Nephron progenitor cell (in vitro differentiated cells): Measurements from ENCODE around the gene SLC2A10.

Experiments
- DNase-seq: peaks from one replicate; pipeline ENCODE4 v3.0.0; 2021
- H3K27ac Mint-ChIP-seq: 2 replicates; pipeline ENCODE4 v1.8.0; 2021; ENCODE audit warnings: mild to moderate bottlenecking, moderate library complexity, mixed read lengths
- H3K27me3 Mint-ChIP-seq: 2 replicates; pipeline ENCODE4 v1.8.0; 2021; ENCODE audit warnings: mild to moderate bottlenecking, low read depth, mixed read lengths; ENCODE audit not compliant: poor library complexity
- H3K36me3 Mint-ChIP-seq: 2 replicates; pipeline ENCODE4 v1.8.0; 2021; ENCODE audit warnings: low read depth, mixed read lengths
- H3K4me1 Mint-ChIP-seq: 2 replicates; pipeline ENCODE4 v1.8.0; 2021; ENCODE audit warnings: mixed read lengths
- H3K4me3 Mint-ChIP-seq: 2 replicates; pipeline ENCODE4 v1.8.0; 2021; ENCODE audit warnings: mild to moderate bottlenecking, moderate library complexity, mixed read lengths
- H3K9me3 Mint-ChIP-seq: 2 replicates; pipeline ENCODE4 v1.8.0; 2021; ENCODE audit warnings: mild to moderate bottlenecking, moderate library complexity, mixed read lengths
- CTCF ChIP-seq: fragments of 200-600 bp; sonication (generic); IDR thresholded peaks from 2 replicates; pipeline ENCODE4 v1.5.0; 2021; ENCODE audit warnings: antibody characterized with exemption

Gene SLC2A10

GRCh38 chr20:46720019-46720418, 10.6 kb downstream of the SLC2A10 start:
- no peak overlapping the region for H3K4me3 Mint-ChIP-seq
- TF ChIP-seq CTCF = no peak
- peaks cover 24% of the 10 kb centered on the region for H3K9me3 Mint-ChIP-seq
- peaks cover 6% of the 10 kb centered on the region for H3K4me1 Mint-ChIP-seq
- H3K36me3 Mint-ChIP-seq = peaks cover 31% of the 10 kb centered on the region
- no peak for DNase-seq
- H3K27me3 Mint-ChIP-seq = peaks cover 9% of the 10 kb centered on the region
- H3K27ac Mint-ChIP-seq = no peak overlapping the region

GRCh38 chr20:46720776-46721425, 11.5 kb downstream of the SLC2A10 start:
- H3K27ac Mint-ChIP-seq = no peak overlapping the region
- H3K4me1 Mint-ChIP-seq = no peaks in the 10 kb centered on the region
- no peak for DNase-seq
- H3K4me3 Mint-ChIP-seq = no peak overlapping the region
- TF ChIP-seq CTCF = no peak
- peaks cover 24% of the 10 kb centered on the region for H3K9me3 Mint-ChIP-seq
- H3K27me3 Mint-ChIP-seq = peaks cover 2% of the 10 kb centered on the region
- H3K36me3 Mint-ChIP-seq = peaks cover 31% of the 10 kb centered on the region

- Mint-ChIP-seq H3K4me1 (no peaks in the 10 kb centered on the region), H3K4me3 (no peak overlapping the region), H3K27me3 (no peaks in the 10 kb centered on the region), H3K9me3 (peaks cover 24% of the 10 kb centered on the region), H3K36me3 (peaks cover 34% of the 10 kb centered on the region), H3K27ac (no peak overlapping the region)
- DNase-seq = no peak
- no peak for TF ChIP-seq CTCF
Observed at GRCh38 chr20:46721476-46721875, 12.0 kb downstream of the SLC2A10 start.

- Mint-ChIP-seq H3K4me3 (no peak overlapping the region), H3K4me1 (no peaks in the 10 kb centered on the region), H3K27me3 (no peaks in the 10 kb centered on the region), H3K9me3 (peaks cover 24% of the 10 kb centered on the region), H3K27ac (no peak overlapping the region), H3K36me3 (peaks cover 40% of the 10 kb centered on the region)
- DNase-seq = no peak
- no peak for TF ChIP-seq CTCF
Observed at GRCh38 chr20:46722450-46722849, 13.0 kb downstream of the SLC2A10 start.

GRCh38 chr20:46723039-46723438, 13.6 kb downstream of the SLC2A10 start:
- Mint-ChIP-seq H3K4me1 (no peaks in the 10 kb centered on the region), H3K27me3 (no peaks in the 10 kb centered on the region), H3K9me3 (peaks cover 24% of the 10 kb centered on the region), H3K27ac (no peak overlapping the region), H3K36me3 (peaks cover 40% of the 10 kb centered on the region), H3K4me3 (no peak overlapping the region)
- DNase-seq = no peak
- TF ChIP-seq CTCF = no peak

- no peak for DNase-seq
- no peak overlapping the region for H3K27ac Mint-ChIP-seq
- H3K36me3 Mint-ChIP-seq = peaks cover 39% of the 10 kb centered on the region
- no peak overlapping the region for H3K4me3 Mint-ChIP-seq
- peaks cover 21% of the 10 kb centered on the region for H3K9me3 Mint-ChIP-seq
- no peak for TF ChIP-seq CTCF
- no peaks in the 10 kb centered on the region for H3K4me1 Mint-ChIP-seq
- no peaks in the 10 kb centered on the region for H3K27me3 Mint-ChIP-seq
Observed at GRCh38 chr20:46724343-46724959, 15.0 kb downstream of the SLC2A10 start.
